ENCODE results near the gene TMEM183A. TPM values are rescaled to one million over a fixed set of nuclear protein-coding genes. Genes with fewer than 3 reads are reported as not detected.

Gene TMEM183A
- total RNA-seq, 1 experiment from 2014 or later, result 59.1 TPM

- CTCF ChIA-PET, result interaction anchor here (0.6 to 1.8 kb wide), 3 partner anchors 60 to 1478 kb away, joined by 3 to 7 read pairs (median 3); no protein-coding TSS in a partner anchor
- no peak overlapping the region for H3K27ac ChIP-seq (ENCODE audit: low read length)
- DNase-seq (ENCODE audit: low read depth, low spot score) (no peak), ATAC-seq (no peak)
- H3K4me1 ChIP-seq (ENCODE audit: control insufficient read depth, insufficient read depth, low read length), result no peaks in the 10 kb centered on the region
- H3K36me3 ChIP-seq (ENCODE audit: control insufficient read depth, insufficient read depth, low read length), result no peaks in the 10 kb centered on the region
- TF ChIP-seq CTCF (IDR thresholded peaks at IDR 0.05), result no peak
- BruUV-seq (replicated peaks), result no TSS peak
- intact Hi-C loops (cut with micrococcal nuclease; ENCODE audit: unreplicated experiment) (no loop called here), in situ Hi-C loops (cut with HindIII; ENCODE audit: low pct_unique_long_range_greater_than_20kb, low sequenced_read_pairs) (no loop called here)
- H3K9me3 ChIP-seq (ENCODE audit: control insufficient read depth, insufficient read depth, low read depth, low read length), result no peaks in the 10 kb centered on the region
- H3K4me3 ChIP-seq (ENCODE audit: low read depth in 2 of 2, low read length in 2 of 2), result no peak overlapping the region
- no peaks in the 10 kb centered on the region for H3K27me3 ChIP-seq (ENCODE audit: control insufficient read depth, insufficient read depth, low read length)
- POLR2A ChIA-PET, result no interaction called here
These were observed 34.3 kb downstream of the TMEM183A start for GRCh38 chr1:203041351-203041932.

- Histone ChIP-seq H3K27ac (ENCODE audit: low read length) (no peak overlapping the region), H3K4me3 (ENCODE audit: low read depth in 2 of 2, low read length in 2 of 2) (no peak overlapping the region), H3K27me3 (ENCODE audit: control insufficient read depth, insufficient read depth, low read length) (no peaks in the 10 kb centered on the region), H3K36me3 (ENCODE audit: control insufficient read depth, insufficient read depth, low read length) (no peaks in the 10 kb centered on the region), H3K4me1 (ENCODE audit: control insufficient read depth, insufficient read depth, low read length) (no peaks in the 10 kb centered on the region), H3K9me3 (ENCODE audit: control insufficient read depth, insufficient read depth, low read depth, low read length) (no peaks in the 10 kb centered on the region)
- no peak for DNase-seq (ENCODE audit: low read depth, low spot score)
- no peak for ATAC-seq
- no TSS peak for BruUV-seq (replicated peaks)
- ChIA-PET CTCF (interaction anchor here (0.6 to 1.3 kb wide), 3 partner anchors 97 to 1778 kb away, joined by 5 to 12 read pairs (median 6); no protein-coding TSS in a partner anchor), POLR2A (interaction anchor here (0.6 kb wide), 1 partner anchor 176 kb away, joined by 3 read pairs; no protein-coding TSS in a partner anchor)
- in situ Hi-C loops (cut with HindIII; ENCODE audit: low pct_unique_long_range_greater_than_20kb, low sequenced_read_pairs), result no loop called here
- TF ChIP-seq SIN3A (IDR thresholded peaks at IDR 0.05; ENCODE audit: borderline replicate concordance, insufficient read depth, low read depth, low read length), result no peak
- intact Hi-C loops (cut with micrococcal nuclease; ENCODE audit: unreplicated experiment), result no loop called here
These were observed 36.8 kb downstream of the TMEM183A start for GRCh38 chr1:203043830-203044545.

DNA sequence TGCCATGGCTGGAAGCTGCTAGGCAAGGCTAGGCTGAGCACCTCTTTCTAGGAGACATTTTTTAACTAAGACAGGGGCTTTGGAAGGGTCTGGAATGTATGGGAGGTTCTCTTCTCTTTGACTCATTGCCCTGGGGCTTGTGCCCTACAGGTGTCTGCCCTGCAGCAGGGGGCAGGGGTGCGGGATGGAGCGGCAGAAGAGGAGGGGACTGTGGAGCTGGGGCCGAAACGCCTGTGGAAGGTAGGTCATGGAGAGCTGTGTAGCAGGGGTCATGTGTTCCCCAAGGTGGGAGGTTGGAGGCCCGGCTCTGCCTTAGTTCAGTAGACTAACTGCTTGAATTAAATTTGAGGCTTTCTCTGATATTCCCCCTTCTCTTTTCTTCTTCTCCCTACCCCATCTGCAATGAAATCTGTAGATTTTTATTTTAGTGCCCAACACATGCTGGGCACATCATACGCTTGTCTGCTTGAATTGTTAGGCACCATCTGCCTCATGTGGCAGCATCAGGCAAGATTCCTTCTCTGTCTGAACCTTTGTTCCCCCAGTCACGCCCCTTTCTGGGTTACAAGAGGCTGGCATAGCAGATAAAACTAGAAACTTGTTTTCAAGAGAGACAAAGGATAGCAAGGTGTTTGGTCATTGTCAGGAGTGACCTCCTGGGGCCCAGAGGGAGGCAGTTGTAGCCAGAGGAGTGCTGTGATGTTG, 37.5 kb downstream of the TMEM183A start:
- TF ChIP-seq SIN3A (IDR thresholded peaks at IDR 0.05; ENCODE audit: borderline replicate concordance, insufficient read depth, low read depth, low read length), result no peak
- no peak for TF ChIP-seq REST (IDR thresholded peaks at IDR 0.05; ENCODE audit: insufficient read depth in 1 of 2, low read depth in 2 of 2, low read length in 1 of 2)
- TF ChIP-seq TCF7L2 (IDR thresholded peaks at IDR 0.05; ENCODE audit: low read depth, low read length), result no peak
- no peak for TF ChIP-seq CTCF (IDR thresholded peaks at IDR 0.05)
- no peak for TF ChIP-seq POLR2AphosphoS5 (IDR thresholded peaks at IDR 0.05; ENCODE audit: low read depth, low read length)
- intact Hi-C loops (cut with micrococcal nuclease; ENCODE audit: unreplicated experiment), result no loop called here
- no peaks in the 10 kb centered on the region for H3K27me3 ChIP-seq (ENCODE audit: control insufficient read depth, insufficient read depth, low read length)
- no peaks in the 10 kb centered on the region for H3K9me3 ChIP-seq (ENCODE audit: control insufficient read depth, insufficient read depth, low read depth, low read length)
- H3K36me3 ChIP-seq (ENCODE audit: control insufficient read depth, insufficient read depth, low read length), result no peaks in the 10 kb centered on the region
- ATAC-seq (no peak), DNase-seq (ENCODE audit: low read depth, low spot score) (no peak)
- no peak overlapping the region for H3K4me3 ChIP-seq (ENCODE audit: low read depth in 2 of 2, low read length in 2 of 2)
- ChIA-PET POLR2A (no interaction called here), CTCF (interaction anchor here (0.7 to 0.9 kb wide), 2 partner anchors 223 to 292 kb away, joined by 3 to 6 read pairs; no protein-coding TSS in a partner anchor)
- in situ Hi-C loops (cut with HindIII; ENCODE audit: low pct_unique_long_range_greater_than_20kb, low sequenced_read_pairs), result no loop called here
- no TSS peak for BruUV-seq (replicated peaks)
- H3K4me1 ChIP-seq (ENCODE audit: control insufficient read depth, insufficient read depth, low read length), result no peaks in the 10 kb centered on the region
- H3K27ac ChIP-seq (ENCODE audit: low read length), result no peak overlapping the region

All from Panc1 (cell line).